Activated CD4-positive, alpha-beta T cell treated with anti-CD3 and anti-CD28 coated beads, Interleukin-2, Interleukin-6, amounts not matched to agents 100 ng/mL and 50 ng/mL, durations not matched to agents 16 hours and 8 hours (primary cell): ENCODE data around the gene SNX27.
"Not testable (repeated sequence)": the region's sequence is repeated elsewhere in the genome, so short reads cannot be mapped to it uniquely, and the experiment has no call there.

ENCODE experiments used
- DNase-seq: peaks from one replicate; pipeline ENCODE4 v3.0.0-alpha.2; 2020

Gene SNX27

GRCh38 chr1:151606384-151606783 lies 5.5 kb upstream of the SNX27 start:
- no peak for DNase-seq

GRCh38 chr1:151606857-151607256 lies 5.0 kb upstream of the SNX27 start:
- no peak for DNase-seq

GRCh38 chr1:151610142-151610541 lies 1.7 kb upstream of the SNX27 start:
- no peak for DNase-seq

- DNase-seq, result peak; percentile 5
These were observed 511 bp upstream of the SNX27 start for GRCh38 chr1:151611288-151611790.

DNA sequence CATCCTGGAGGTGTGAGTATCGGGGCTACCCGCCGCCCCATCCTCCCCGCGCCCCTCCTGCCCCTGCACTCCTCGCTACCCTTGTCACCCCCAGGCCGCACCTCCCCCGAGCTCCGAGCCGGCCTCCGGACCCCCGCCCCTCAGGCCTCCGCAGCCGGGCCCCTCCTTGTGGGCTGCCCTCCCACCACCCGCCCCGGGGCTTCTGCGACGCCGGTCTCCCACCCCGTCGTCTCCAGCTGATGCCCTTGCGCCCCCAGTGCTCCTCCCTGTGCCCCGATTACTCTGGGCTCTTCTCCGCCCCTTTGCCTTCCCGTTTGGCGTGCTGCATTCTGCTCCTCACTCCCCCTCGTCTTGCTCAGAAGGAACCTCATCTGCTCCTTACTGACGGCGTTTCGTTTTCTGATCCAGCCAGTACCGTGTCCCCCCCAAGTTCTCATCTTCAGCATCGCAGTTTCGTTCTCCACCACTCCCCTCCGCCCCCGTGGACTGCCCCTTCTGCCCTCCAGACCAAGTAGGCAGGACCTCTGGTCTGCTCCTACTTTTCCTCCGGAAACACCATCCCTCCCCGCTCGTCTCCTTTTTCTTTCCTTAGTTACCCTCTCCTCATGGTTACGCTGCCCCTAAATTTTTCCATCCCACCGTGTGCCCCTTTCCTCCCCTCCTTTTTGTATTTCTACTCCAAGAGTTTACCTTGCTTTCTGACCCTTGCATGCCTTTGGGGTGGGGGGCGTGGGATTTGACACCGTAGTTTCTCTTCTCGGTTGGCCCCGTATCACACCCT lies 841 bp downstream of the SNX27 start:
- DNase-seq, result peak; percentile 28

- peak; percentile 5 for DNase-seq
These were observed 1.5 kb downstream of the SNX27 start for GRCh38 chr1:151613282-151613780.

DNA sequence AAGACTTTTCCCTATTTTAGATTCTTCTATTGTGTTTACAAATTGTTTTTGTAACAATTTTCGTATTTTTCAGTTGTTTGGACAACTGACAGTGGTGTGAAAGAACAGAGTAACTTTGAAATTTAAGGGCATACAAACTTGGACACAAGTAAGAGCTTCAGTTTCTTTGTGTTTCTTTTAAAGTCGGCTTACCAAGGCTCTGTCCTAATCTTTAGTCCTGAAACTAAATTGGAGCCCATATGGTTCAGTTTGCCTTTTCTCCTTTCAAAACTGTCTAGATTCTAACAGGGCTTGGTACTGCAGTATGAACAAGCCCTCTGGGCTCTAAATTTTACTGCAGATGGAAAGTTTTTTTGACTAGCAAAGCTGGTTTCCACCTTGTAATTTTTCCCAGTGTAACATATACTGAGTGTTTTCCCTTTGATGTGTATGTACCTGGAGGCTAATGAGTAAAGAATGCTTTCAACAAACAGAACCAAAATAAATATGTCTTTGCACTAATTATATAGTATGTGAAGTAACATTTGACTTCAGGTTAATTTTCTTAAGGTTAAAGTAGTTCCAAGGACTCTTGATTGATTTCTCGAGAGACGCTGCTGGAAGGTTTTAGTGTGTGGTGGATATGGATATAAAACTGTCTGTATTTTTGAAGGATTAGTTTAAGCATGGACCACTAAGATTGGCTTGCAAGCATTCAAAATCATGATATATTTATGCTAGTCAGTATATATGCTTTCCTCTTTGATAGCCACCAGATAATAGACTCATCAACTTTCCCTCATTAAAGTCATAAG lies 4.1 kb downstream of the SNX27 start:
- no peak for DNase-seq

- DNase-seq, result peak; percentile 16
These were observed 4.6 kb downstream of the SNX27 start for GRCh38 chr1:151616505-151616849.

DNA sequence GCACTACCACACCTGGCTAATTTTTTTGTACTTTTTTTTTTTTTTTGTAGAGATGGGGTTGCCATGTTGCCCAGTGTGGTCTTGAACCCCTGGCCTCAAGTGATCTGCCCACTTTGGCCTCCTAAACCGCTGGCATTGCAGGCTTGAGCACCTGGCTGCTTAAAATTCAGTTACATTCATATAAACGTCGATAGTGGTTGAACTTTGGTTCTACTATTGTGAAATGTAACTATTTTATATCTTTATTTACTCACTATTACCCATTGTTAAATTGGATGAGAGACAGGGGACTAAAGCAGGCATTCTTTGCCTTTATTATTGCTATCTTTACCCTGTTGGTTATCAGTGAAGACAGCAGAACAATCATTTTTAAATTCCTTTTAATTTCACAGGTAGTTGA lies 6.2 kb downstream of the SNX27 start:
- no peak for DNase-seq

DNA sequence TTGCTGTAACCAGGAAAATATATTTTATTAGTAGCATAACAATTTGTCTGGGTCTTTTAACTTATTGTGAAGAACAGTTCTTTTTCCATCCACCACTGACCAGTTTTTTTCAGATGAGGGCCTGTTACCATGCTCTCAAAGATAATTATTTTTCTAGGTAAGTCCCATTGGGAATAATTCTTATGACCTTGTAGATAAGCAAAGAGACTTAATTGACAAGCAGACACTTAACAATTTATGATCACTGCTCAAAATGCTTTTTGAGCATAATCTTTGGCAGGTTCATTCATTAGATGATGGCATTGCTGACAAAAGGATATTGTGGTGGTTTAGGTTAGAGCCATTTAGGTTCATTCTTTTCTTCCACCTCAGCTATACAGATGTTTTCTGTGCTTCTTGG lies 6.6 kb downstream of the SNX27 start:
- no peak for DNase-seq

DNA sequence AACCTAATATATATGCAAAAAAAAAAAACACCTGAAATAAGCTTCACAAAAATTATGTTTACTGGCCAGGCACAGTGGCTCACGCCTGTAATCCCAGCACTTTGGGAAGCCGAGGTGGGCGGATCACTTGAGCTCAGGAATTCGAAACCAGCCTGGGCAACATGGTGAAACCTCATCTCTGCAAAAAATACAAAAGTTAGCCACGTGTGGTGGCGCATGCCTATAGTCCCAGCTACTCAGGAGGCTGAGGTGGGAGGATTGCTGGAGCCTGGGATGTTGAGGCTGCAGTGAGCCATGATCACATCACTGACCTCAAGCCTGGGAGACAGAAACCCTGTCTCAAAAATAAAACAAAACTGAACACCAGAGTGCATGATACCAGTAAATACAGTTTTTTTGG lies 7.1 kb downstream of the SNX27 start:
- DNase-seq, result not testable (repeated sequence)

DNA sequence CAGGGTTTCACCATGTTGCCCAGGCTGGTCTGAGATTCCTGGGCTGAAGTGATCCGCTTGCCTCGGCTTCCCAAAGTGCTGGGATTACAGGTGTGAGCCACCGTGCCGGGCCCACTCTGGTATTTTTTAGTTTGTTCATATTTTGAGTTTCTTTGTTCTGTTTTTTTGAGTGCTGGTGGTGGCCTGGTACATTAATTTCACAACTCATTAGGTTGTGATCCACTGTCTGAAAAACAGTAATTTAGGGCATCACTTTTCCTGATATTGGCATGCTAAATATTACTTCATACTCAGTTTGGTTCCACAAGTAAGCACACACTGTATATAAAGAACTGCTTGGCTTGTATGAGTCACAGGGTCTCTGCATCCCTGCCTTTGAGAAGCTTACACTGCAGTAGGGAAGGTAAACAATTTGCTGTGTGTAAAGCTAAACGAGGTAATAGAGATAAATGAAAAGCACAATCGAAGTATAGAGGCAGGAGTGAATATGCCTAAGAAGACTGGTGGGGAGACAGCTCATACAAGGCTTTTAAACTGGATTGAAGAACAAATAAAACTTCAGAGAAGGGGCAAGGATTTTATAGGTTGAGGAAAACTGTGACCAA lies 7.7 kb downstream of the SNX27 start:
- DNase-seq, result peak; percentile 12

DNA sequence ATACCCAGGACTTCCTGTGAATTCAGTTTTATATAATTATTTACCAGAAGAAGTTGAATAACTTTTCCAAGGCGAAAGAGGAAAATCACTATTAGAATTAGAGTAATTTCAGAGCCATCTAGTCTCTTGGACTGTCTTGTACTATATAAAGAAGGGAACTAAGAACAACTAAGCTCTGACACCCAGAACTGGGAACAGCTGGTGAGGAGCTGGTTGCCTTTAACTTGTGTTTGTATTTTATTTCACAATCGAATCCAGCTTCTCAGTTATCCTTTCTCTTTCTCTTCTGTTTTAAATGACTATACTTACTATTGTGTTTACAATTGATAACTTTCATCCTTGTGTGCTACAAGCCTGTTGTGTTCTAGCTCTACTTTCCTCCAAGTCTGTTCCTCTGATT lies 8.4 kb downstream of the SNX27 start:
- no peak for DNase-seq

- no peak for DNase-seq
These were observed 9.5 kb downstream of the SNX27 start for GRCh38 chr1:151621351-151621750.

- no peak for DNase-seq
These were observed 12.9 kb downstream of the SNX27 start for GRCh38 chr1:151624783-151625182.

GRCh38 chr1:151626740-151627334 lies 15.0 kb downstream of the SNX27 start:
- no peak for DNase-seq

GRCh38 chr1:151629278-151629677 lies 17.4 kb downstream of the SNX27 start:
- DNase-seq, result no peak

DNA sequence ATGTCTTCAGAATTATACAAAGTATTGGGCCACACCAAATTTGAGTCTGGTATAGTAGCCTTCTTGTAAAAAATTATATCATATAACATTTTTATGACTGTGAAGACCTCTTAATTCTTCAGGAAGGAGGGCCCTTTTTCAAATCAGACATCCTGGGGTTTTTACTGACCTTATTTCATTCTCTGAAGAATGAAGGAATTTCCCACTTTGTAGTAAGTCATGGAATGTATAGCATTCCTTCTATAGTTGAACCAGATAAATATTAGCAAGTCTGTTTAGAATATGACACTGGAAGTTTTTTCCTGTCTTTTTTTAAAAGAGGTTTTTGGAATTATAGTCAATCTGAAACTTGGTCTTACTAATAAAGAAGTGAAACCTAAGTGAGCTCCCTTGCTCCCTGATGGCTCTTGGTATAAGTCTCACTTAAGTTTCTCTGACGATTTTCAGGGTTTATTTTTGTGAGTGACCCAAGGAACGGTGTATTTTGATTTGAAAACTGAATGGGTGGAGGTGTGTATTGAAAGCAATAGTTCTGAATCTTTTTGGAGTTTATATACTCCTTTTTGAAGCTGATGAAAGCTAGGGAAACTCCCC lies 23.7 kb downstream of the SNX27 start:
- DNase-seq, result no peak

DNA sequence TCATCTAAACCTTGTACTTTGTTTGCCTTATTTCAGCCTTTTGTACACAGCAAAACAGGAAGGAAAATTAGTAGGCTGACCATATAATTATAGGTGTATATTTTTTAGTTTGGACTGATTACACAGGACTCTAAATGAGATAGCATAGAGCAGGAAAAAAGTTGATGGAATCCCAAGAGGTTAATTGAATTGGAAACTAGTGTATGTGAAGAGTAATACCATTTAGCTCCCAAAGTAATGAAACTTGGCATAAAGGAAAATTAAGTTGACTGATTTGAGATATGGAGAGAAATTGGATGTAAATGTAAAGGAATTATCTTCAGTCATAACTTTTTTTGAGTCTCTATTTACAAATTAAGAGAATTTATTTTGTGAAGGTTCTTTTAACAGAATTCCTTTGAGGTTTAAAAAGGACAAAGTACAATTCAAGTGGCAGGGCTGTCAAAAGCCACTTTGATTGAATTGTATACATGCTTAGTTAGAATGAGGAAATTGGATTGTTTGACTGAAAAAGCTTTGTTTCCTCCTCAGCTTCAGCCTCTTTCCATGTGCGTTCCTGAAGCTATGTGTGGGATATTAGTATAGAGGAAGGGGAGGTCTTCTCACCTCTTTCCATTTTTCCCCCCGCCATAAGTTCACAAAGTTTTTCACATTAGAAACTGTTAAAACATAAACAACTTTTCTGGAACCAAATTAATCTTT lies 26.4 kb downstream of the SNX27 start:
- no peak for DNase-seq

DNA sequence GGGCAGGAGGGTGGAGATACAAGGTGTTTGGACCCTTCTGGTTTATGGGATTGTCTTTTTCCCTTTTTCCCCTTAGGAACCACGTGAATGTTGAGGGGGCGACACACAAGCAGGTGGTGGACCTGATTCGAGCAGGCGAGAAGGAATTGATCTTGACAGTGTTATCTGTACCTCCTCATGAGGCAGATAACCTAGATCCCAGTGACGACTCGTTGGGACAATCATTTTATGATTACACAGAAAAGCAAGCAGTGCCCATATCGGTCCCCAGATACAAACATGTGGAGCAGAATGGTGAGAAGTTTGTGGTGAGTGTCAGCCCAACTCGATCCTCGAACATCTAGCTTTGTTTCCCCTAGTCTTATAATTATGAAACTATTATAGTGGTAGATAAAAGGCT lies 27.0 kb downstream of the SNX27 start:
- DNase-seq, result no peak

DNA sequence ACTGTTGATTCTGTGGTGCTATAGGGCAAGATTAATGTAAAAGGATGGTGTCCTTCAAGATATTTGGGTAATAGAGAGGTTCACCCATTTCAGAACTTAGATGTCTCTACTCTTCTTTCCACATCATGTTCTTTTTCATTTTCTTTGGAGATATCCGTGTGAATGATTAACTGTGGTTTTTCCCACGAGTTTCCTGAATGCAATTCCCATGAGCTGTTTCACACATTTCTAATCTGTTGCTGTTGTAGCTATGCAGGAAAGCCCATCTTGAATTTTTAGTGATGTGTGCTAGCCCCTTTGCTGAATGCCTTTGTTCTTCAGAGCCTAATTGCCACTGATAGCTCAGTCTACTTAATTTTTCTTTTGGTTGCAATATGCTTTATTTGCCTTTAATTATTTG lies 27.6 kb downstream of the SNX27 start:
- DNase-seq, result no peak

GRCh38 chr1:151641229-151641628 lies 29.4 kb downstream of the SNX27 start:
- DNase-seq, result no peak
